WERI-Rb-1 (cell line): Measurements from ENCODE around the gene VSTM2B.

Source experiments
- DNase-seq: peaks from one replicate; pipeline ENCODE4 v3.0.0-alpha.2; 2020
- H3K27ac ChIP-seq: fragments of 250-450 bp; sonication (Bioruptor Pico); 2 replicates; pipeline ENCODE4 v1.5.1; 2020; ENCODE audit warnings: mild to moderate bottlenecking, moderate library complexity
- H3K27me3 ChIP-seq: fragments of 250-450 bp; sonication (Bioruptor Pico); 2 replicates; pipeline ENCODE4 v1.5.1; 2021; ENCODE audit warnings: mild to moderate bottlenecking, low read depth, moderate library complexity; ENCODE audit not compliant: insufficient read depth, severe bottlenecking
- H3K36me3 ChIP-seq: fragments of 250-450 bp; sonication (Bioruptor Pico); 2 replicates; pipeline ENCODE4 v1.5.1; 2020; ENCODE audit warnings: mild to moderate bottlenecking, moderate library complexity
- H3K4me3 ChIP-seq: 2 replicates; pipeline ENCODE4 v1.5.1; 2011; ENCODE audit warnings: low read depth, mild to moderate bottlenecking, control low read depth, low read length
- H3K9me3 ChIP-seq: fragments of 250-450 bp; sonication (Bioruptor Pico); 2 replicates; pipeline ENCODE4 v1.5.1; 2021; ENCODE audit warnings: mild to moderate bottlenecking, moderate library complexity; ENCODE audit not compliant: severe bottlenecking
- TF ChIP-seq, protein P1 (sequence below): IDR thresholded peaks from 2 replicates; pipeline ENCODE4 v1.5.1; 2011; ENCODE audit warnings: low read depth, mild to moderate bottlenecking, control low read depth, inconsistent platforms, low read length

Gene VSTM2B

DNA sequence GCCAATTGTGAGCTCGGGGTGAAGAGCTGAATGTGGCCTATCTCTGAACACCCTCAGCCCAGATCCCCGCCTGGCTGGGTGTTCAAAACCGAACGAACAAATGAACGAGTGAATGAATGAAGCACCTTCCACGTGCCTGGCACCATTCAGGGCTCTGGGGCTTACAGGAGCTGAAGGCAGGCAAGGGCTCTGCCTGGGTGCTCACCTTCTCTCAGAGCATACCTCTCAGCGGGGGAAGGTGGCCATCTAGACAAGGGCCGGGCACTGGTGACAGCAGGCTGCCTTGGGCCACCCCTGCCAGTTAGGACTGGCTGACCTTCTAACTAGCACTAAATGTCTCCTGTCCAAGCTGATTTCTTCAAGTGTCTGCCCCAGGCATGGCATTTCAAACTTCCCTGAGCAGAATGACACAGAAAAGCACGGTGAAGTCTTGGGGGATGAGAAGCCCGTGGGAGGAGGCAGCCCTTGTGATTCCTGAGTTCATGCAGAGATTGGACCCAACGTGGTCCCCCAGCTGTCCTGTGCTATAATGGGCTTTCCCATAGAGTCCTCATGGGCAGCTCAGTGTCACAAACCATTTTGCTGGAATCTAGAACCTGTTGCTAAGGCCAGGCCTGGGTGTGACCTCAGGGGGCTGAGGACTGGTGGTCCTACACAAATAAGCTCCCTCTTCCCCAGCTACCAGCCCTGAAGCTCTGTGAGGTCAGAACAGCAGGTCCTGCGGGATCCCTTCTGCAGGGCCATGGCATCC is 27.9 kb upstream of the VSTM2B start:
- TF ChIP-seq, protein P1, sequence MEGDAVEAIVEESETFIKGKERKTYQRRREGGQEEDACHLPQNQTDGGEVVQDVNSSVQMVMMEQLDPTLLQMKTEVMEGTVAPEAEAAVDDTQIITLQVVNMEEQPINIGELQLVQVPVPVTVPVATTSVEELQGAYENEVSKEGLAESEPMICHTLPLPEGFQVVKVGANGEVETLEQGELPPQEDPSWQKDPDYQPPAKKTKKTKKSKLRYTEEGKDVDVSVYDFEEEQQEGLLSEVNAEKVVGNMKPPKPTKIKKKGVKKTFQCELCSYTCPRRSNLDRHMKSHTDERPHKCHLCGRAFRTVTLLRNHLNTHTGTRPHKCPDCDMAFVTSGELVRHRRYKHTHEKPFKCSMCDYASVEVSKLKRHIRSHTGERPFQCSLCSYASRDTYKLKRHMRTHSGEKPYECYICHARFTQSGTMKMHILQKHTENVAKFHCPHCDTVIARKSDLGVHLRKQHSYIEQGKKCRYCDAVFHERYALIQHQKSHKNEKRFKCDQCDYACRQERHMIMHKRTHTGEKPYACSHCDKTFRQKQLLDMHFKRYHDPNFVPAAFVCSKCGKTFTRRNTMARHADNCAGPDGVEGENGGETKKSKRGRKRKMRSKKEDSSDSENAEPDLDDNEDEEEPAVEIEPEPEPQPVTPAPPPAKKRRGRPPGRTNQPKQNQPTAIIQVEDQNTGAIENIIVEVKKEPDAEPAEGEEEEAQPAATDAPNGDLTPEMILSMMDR = no peak
- no peak overlapping the region for H3K27ac ChIP-seq
- no peaks in the 10 kb centered on the region for H3K36me3 ChIP-seq
- H3K4me3 ChIP-seq = no peak overlapping the region
- no peaks in the 10 kb centered on the region for H3K9me3 ChIP-seq
- H3K27me3 ChIP-seq = peaks cover 91% of the 10 kb centered on the region
- DNase-seq = no peak

DNA sequence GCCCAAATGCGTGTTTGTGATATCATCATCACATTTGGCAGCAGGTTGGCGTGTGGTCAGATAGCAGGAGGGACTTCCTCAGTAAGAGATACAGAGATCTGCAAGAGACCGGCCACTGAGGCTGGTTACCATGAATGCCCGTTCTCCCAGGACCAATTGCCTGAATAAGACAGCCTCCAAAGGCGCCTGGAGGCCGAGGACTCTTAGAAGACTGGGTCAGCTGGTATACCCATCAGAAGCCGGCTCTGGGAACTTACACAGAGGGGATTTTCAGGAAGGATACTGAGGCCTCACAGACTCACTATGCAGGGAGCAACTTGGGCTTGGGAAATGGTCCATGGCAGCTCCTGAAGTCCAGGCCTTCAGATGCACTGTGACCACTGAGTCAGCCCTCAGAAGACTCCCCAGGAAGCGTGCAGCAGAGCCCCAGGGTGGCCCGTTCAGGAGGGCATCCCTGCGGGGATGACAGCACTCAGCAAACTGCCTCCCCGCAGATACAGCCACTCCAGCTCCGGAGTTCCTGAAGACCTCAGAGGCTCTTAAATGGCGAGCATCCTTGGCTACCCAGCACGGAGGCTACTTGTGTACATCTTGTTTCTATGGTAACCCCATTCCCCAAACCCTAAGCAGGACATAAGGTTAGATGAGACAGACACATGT is 26.4 kb upstream of the VSTM2B start:
- Histone ChIP-seq H3K27ac (no peak overlapping the region), H3K36me3 (no peaks in the 10 kb centered on the region), H3K4me3 (no peak overlapping the region), H3K27me3 (peaks cover 95% of the 10 kb centered on the region), H3K9me3 (no peaks in the 10 kb centered on the region)
- TF ChIP-seq, protein P1 = no peak
- no peak for DNase-seq

DNA sequence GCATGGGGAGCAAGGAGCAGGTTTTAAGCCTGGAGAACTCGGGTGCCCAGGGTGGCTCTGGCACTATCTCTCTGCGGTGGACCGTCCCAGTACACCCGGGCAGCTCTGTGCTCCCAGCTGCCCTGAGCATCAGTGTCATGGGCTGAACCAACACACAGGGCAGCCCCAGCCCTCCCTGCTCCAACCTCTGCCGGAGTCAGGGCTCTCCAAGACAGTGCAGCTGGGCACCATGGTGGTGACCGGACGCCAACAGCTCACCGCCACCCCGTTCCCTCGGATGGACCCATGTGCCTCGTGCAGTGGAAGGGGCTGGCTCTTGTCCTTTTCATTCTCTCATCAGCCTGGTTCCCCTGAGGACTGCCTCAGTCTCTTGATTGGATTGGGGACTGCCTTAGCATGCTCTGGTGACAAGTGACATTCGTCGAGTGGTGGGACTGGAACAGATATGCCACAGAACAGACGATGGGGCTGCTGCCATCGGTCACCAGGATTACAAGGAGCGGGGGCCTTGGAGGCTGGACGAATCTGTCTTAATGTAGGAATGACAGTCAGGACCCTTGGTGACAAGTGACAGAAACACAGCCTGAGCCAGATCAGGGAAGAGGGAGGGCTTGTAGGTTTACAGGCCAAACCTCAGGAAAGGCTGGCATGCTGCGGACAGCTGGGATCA is 25.7 kb upstream of the VSTM2B start:
- Histone ChIP-seq H3K27me3 (peaks cover 99% of the 10 kb centered on the region), H3K9me3 (no peaks in the 10 kb centered on the region), H3K4me3 (no peak overlapping the region), H3K27ac (no peak overlapping the region), H3K36me3 (no peaks in the 10 kb centered on the region)
- no peak for DNase-seq
- TF ChIP-seq, protein P1 = no peak

DNA sequence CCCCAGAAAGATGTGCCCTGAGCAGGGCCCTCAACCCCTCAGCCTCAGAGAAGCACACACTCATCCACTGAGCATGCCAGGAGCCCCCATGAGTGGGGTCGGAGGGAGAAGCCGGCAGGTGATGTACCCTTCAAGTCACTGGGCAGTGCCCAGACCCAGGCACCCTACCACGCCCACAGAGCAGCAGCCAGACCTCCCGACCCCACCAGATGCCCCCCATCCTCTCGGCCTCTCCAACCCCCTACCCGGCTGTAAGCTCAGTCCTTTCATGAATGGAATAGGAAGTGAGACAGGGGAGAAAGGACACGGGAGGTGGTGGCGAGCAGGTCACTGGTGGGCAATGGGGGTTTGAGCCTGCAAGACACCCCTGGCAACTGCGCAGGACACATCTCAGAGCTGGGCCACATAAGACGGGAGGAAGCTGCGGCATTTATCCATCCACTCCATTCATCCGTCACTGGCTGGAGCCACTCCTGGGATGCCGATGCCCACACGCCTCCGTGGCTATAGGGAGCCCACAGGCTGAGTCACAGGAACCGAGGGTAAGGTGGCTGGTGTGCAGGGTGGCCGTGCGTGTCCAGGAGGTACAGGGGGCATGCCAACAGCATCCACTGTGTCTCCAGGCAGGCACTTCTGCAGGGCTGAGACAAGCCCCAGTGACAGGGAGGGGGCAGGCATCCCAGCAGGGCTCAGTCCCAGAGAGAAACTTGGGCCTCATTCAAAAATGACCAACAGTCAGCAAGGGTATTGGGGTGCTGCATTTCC is 23.8 kb upstream of the VSTM2B start:
- TF ChIP-seq, protein P1 = no peak
- H3K9me3 ChIP-seq = no peaks in the 10 kb centered on the region
- no peak overlapping the region for H3K4me3 ChIP-seq
- DNase-seq = no peak
- no peaks in the 10 kb centered on the region for H3K36me3 ChIP-seq
- H3K27ac ChIP-seq = no peak overlapping the region
- H3K27me3 ChIP-seq = peaks cover 97% of the 10 kb centered on the region

DNA sequence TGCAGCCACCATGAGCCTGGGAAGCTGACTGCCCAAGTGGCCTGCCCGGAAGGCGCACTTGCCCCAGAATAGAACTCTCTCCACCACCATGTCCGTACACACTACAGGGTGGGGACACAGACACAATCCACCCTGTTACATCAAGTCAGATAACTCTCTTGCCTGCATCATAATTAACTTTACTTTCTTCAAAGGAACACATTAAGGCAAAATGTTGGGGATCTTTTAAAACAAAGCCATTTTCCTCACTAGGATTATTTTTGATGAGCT is 23.3 kb upstream of the VSTM2B start:
- no peak for DNase-seq
- H3K27ac ChIP-seq = no peak overlapping the region
- TF ChIP-seq, protein P1 = no peak
- H3K4me3 ChIP-seq = no peak overlapping the region
- no peaks in the 10 kb centered on the region for H3K9me3 ChIP-seq
- no peaks in the 10 kb centered on the region for H3K36me3 ChIP-seq
- peaks cover 97% of the 10 kb centered on the region for H3K27me3 ChIP-seq
